OCI-LY1 (cell line): ENCODE data around the gene TMC6.
A peak's percentile ranks its signal among the peaks of the same experiment; 100 is the strongest.

Experiments
- H2AFZ ChIP-seq: fragments of 200-600 bp; sonication (generic), shearing (Covaris generic); 2 replicates; pipeline ENCODE4 v1.6.0; 2014; ENCODE audit warnings: antibody characterized with exemption, mild to moderate bottlenecking, low read length
- H3F3A ChIP-seq: fragments of 200-600 bp; sonication (generic), shearing (Covaris generic); 2 replicates; pipeline ENCODE4 v1.6.0; 2014; ENCODE audit warnings: mild to moderate bottlenecking, antibody characterized with exemption, low read length, moderate library complexity; ENCODE audit not compliant: insufficient read depth
- H3K27ac ChIP-seq: fragments of 200-600 bp; sonication (generic); 2 replicates; pipeline ENCODE4 v1.5.1; 2014; ENCODE audit warnings: low read length, mixed run types, mild to moderate bottlenecking, low read depth; ENCODE audit not compliant: poor library complexity, severe bottlenecking
- H3K27me3 ChIP-seq: fragments of 200-600 bp; sonication (generic); 2 replicates; pipeline ENCODE4 v1.6.0; 2014; ENCODE audit warnings: antibody characterized with exemption, mild to moderate bottlenecking, low read length, moderate library complexity; ENCODE audit not compliant: insufficient read depth
- H3K36me3 ChIP-seq: fragments of 200-600 bp; sonication (generic); 2 replicates; pipeline ENCODE4 v1.6.1; 2014; ENCODE audit warnings: mild to moderate bottlenecking, antibody characterized with exemption, low read length, moderate library complexity, mixed read lengths; ENCODE audit not compliant: insufficient read depth
- H3K4me1 ChIP-seq: fragments of 200-600 bp; sonication (generic); 2 replicates; pipeline ENCODE4 v1.5.1; 2014; ENCODE audit warnings: mild to moderate bottlenecking, low read length, moderate library complexity; ENCODE audit not compliant: insufficient read depth, severe bottlenecking
- H3K4me2 ChIP-seq: fragments of 200-600 bp; sonication (generic), shearing (Covaris generic); 2 replicates; pipeline ENCODE4 v1.6.1; 2014; ENCODE audit warnings: low read length
- H3K4me3 ChIP-seq: fragments of 200-600 bp; sonication (generic); 2 replicates; pipeline ENCODE4 v1.5.1; 2014; ENCODE audit warnings: low read length, low read depth, mild to moderate bottlenecking, mixed read lengths; ENCODE audit not compliant: poor library complexity, severe bottlenecking
- H3K79me2 ChIP-seq: fragments of 200-600 bp; shearing (Covaris generic); 2 replicates; pipeline ENCODE4 v1.6.1; 2016; ENCODE audit warnings: mixed run types, low read length, mixed read lengths; ENCODE audit not compliant: insufficient read depth
- H3K9ac ChIP-seq: fragments of 200-600 bp; sonication (generic), shearing (Covaris generic); 2 replicates; pipeline ENCODE4 v1.6.1; 2014; ENCODE audit warnings: mild to moderate bottlenecking, low read length, mixed read lengths
- H3K9me2 ChIP-seq: fragments of 200-600 bp; sonication (generic), shearing (Covaris generic); 2 replicates; pipeline ENCODE4 v1.6.1; 2014; ENCODE audit warnings: low read depth, mild to moderate bottlenecking, low read length, mixed read lengths
- H3K9me3 ChIP-seq: fragments of 200-600 bp; shearing (Covaris generic); 2 replicates; pipeline ENCODE4 v1.6.1; 2014; ENCODE audit warnings: low read length, mixed read lengths
- H4K20me1 ChIP-seq: fragments of 200-600 bp; sonication (generic), shearing (Covaris generic); 2 replicates; pipeline ENCODE4 v1.6.0; 2016; ENCODE audit warnings: mild to moderate bottlenecking, low read length; ENCODE audit not compliant: insufficient read depth
- EZH2 ChIP-seq: fragments of 200-600 bp; sonication (generic), shearing (Covaris generic); IDR thresholded peaks from 2 replicates; pipeline ENCODE4 v1.8.0; 2017; ENCODE audit warnings: borderline replicate concordance, mixed run types, mild to moderate bottlenecking, antibody characterized with exemption, low read length, moderate library complexity, mixed read lengths
- TF ChIP-seq, protein P1 (sequence below): fragments of 200-600 bp; sonication (generic), shearing (Covaris generic); IDR thresholded peaks from 2 replicates; pipeline ENCODE4 v1.5.1; 2017; ENCODE audit warnings: mild to moderate bottlenecking, antibody characterized with exemption, low read length, moderate library complexity, mixed read lengths

TMC6 gene

DNA sequence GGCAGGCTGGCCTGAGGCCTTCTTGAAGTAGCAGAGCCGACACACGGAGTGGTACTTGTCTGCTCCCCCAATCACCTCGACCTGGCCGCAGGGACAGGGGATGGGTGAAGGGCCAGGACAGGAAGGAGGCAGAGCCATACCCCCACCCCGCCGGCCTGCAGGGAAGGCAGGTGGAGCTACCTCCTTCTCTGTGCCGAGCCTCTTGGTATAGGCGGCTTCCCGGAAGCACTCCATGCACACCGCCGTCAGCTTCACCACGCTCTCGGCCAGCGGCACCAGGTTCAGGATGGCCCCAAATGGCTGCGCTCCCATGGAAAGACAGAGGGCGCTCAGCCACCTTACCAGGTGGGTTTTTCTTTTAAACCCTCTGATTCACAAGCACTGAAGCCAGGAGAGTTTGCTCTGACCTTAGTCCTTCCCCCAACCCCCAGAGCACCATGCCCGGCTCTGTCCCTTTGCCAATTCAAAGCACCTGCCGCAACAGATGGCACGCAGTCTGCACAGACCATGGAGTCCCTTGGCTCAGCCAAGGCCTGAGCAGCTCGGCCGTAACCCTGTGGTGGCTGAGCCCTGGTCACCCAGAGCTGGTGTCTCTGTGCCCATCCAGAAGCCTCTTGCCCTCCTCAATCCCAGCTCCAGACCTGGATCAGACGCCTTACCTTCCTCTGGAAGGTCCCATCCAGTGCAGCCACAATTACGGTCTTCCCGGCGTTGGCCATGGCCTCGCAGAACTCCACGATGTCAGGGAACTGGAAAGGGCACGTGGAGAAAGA, 46.5 kb upstream of the TMC6 start:
- no peaks in the 10 kb centered on the region for H3F3A ChIP-seq
- no peaks in the 10 kb centered on the region for H3K27me3 ChIP-seq
- peak overlapping the region; percentile 49 for H3K27ac ChIP-seq
- H3K4me2 ChIP-seq: peak overlapping the region; percentile 39; the same call in 1 of the 2 replicates
- H4K20me1 ChIP-seq: no peaks in the 10 kb centered on the region
- TF ChIP-seq EZH2: no peak
- TF ChIP-seq, protein P1, sequence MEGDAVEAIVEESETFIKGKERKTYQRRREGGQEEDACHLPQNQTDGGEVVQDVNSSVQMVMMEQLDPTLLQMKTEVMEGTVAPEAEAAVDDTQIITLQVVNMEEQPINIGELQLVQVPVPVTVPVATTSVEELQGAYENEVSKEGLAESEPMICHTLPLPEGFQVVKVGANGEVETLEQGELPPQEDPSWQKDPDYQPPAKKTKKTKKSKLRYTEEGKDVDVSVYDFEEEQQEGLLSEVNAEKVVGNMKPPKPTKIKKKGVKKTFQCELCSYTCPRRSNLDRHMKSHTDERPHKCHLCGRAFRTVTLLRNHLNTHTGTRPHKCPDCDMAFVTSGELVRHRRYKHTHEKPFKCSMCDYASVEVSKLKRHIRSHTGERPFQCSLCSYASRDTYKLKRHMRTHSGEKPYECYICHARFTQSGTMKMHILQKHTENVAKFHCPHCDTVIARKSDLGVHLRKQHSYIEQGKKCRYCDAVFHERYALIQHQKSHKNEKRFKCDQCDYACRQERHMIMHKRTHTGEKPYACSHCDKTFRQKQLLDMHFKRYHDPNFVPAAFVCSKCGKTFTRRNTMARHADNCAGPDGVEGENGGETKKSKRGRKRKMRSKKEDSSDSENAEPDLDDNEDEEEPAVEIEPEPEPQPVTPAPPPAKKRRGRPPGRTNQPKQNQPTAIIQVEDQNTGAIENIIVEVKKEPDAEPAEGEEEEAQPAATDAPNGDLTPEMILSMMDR: peak; percentile 51
- H2AFZ ChIP-seq: no peak overlapping the region
- peaks cover 75% of the 10 kb centered on the region for H3K36me3 ChIP-seq
- peak overlapping the region; percentile 29 for H3K4me3 ChIP-seq
- H3K9me3 ChIP-seq: no peaks in the 10 kb centered on the region
- no peaks in the 10 kb centered on the region for H3K9me2 ChIP-seq
- peaks cover 70% of the 10 kb centered on the region for H3K4me1 ChIP-seq
- no peaks in the 10 kb centered on the region for H3K79me2 ChIP-seq
- peak overlapping the region; percentile 24; the same call in 1 of the 2 replicates for H3K9ac ChIP-seq

DNA sequence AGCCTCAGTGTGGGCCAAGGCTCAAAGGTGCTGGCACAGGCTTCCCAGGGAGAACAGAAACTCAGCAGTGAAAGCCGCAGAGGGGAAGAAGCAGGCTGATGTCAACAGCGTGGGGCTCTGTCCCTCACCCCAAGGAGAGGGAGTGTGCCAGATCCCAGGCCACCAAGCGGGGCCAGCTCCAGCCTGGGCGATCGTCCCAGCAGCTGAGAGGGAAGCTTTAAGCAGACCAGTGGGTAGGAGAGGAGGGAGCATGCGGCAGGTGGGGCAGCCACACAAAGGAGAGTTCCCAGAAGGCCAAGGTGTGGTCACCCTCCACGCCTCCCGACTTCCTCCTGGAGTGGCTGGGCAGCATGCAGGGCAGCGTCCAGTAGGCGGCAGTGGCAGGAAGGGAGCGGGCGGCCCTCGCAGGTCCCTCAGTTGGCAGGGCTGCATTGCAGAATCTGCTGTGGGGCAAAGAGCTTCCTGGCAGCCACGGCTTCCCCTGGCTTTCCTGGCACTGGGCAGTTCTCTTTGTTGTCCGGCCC, 45.9 kb upstream of the TMC6 start:
- H3K4me2 ChIP-seq: peak overlapping the region; percentile 39; the same call in 1 of the 2 replicates
- peak overlapping the region; percentile 29 for H3K4me3 ChIP-seq
- TF ChIP-seq, protein P1: no peak
- no peak for TF ChIP-seq EZH2
- H4K20me1 ChIP-seq: no peaks in the 10 kb centered on the region
- no peaks in the 10 kb centered on the region for H3K79me2 ChIP-seq
- H2AFZ ChIP-seq: no peak overlapping the region
- H3K27ac ChIP-seq: peak overlapping the region; percentile 49
- H3K36me3 ChIP-seq: peaks cover 68% of the 10 kb centered on the region
- no peaks in the 10 kb centered on the region for H3K9me2 ChIP-seq
- no peaks in the 10 kb centered on the region for H3K9me3 ChIP-seq
- no peaks in the 10 kb centered on the region for H3F3A ChIP-seq
- no peaks in the 10 kb centered on the region for H3K27me3 ChIP-seq
- peak overlapping the region; percentile 24; the same call in 1 of the 2 replicates for H3K9ac ChIP-seq
- H3K4me1 ChIP-seq: peaks cover 71% of the 10 kb centered on the region

DNA sequence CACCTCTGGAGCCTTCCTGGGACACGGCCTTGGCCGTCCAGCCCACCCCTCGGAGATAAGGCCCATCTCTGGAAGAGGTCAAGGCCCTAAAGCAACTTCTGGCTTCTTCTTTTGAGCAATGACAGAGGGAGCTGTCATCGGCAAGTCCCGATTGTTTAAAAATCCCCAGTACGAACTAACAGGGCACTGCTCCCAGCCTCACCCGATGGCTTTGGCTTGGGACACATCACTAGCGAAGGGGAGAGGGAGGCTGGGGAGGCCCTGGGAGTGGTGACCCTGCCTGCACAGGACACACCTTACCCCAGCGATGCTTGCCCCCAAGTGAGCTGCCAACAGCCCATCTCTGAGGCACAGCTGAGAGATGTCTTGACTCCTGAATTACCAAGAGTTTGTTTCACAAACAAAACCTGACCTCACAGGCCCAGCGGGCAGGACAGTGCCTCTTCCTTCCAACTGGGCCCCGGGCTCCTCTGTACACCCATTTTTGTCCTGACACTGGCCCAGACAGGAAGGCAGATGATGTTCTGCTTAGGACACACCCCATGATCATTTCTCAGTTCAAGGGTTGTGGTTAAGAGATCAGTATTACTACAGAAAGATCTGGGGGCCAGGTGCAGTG, 44.7 kb upstream of the TMC6 start:
- Histone ChIP-seq H2AFZ (no peak overlapping the region), H3K4me2 (no peak overlapping the region; the same call in 1 of the 2 replicates), H3K27ac (peak overlapping the region; percentile 49), H3K36me3 (peaks cover 56% of the 10 kb centered on the region), H3K27me3 (no peaks in the 10 kb centered on the region), H3K4me3 (no peak overlapping the region), H3K79me2 (no peaks in the 10 kb centered on the region), H3K9me3 (no peaks in the 10 kb centered on the region), H3K4me1 (peaks cover 73% of the 10 kb centered on the region), H4K20me1 (no peaks in the 10 kb centered on the region), H3K9ac (no peak overlapping the region; the same call in 1 of the 2 replicates), H3F3A (no peaks in the 10 kb centered on the region), H3K9me2 (no peaks in the 10 kb centered on the region)
- TF ChIP-seq EZH2: no peak
- TF ChIP-seq, protein P1: no peak
